Activated CD4-positive, alpha-beta T cell treated with anti-CD3 and anti-CD28 coated beads for 24 hours (primary cell): ENCODE data around the gene OR6Y1.

Experiments used
- DNase-seq, 2 donors: peaks; one replicate each; pipeline ENCODE4 v3.0.0-alpha.2; 2020; ENCODE audit warnings: low read depth in 2 of 2

The OR6Y1 gene

GRCh38 chr1:158554352-158554751 is at the start of gene OR6Y1:
TSS of gene OR6Y1 (minus strand) at chr1:158554405. CDS start at chr1:158548105, 6,300 bp downstream.
- DNase-seq: no peak

GRCh38 chr1:158600735-158601134 is 46.5 kb upstream of the OR6Y1 start:
- DNase-seq: no peak

GRCh38 chr1:158586942-158587341 is 32.7 kb upstream of the OR6Y1 start:
- no peak for DNase-seq

GRCh38 chr1:158583962-158584361 is 29.8 kb upstream of the OR6Y1 start:
- DNase-seq: no peak

- DNase-seq: no peak
Measured at GRCh38 chr1:158579733-158580132, 25.5 kb upstream of the OR6Y1 start, which contains the start of gene OR10X1. TSS of gene OR10X1 (minus strand) at chr1:158579899. CDS start at chr1:158579899, 0 bp downstream.

GRCh38 chr1:158577561-158577960 is 23.4 kb upstream of the OR6Y1 start:
- no peak for DNase-seq

- no peak for DNase-seq
Measured at GRCh38 chr1:158572226-158572625, 18.0 kb upstream of the OR6Y1 start.

GRCh38 chr1:158570480-158570879 is 16.3 kb upstream of the OR6Y1 start, which contains the start of gene OR6P1:
TSS of gene OR6P1 (minus strand) at chr1:158570580. CDS start at chr1:158563604, 6,976 bp downstream.
- DNase-seq: no peak

GRCh38 chr1:158564608-158565007 is 10.4 kb upstream of the OR6Y1 start:
- no peak for DNase-seq

- DNase-seq: no peak
Measured at GRCh38 chr1:158563853-158564252, 9.6 kb upstream of the OR6Y1 start.

- no peak for DNase-seq
Measured at GRCh38 chr1:158559696-158560095, 5.5 kb upstream of the OR6Y1 start.

GRCh38 chr1:158552296-158552695 is 1.9 kb downstream of the OR6Y1 start:
- no peak for DNase-seq

GRCh38 chr1:158547533-158547932 is 6.7 kb downstream of the OR6Y1 start:
- DNase-seq: no peak

GRCh38 chr1:158537609-158538008 is 16.6 kb downstream of the OR6Y1 start:
- DNase-seq: no peak

GRCh38 chr1:158534496-158534895 is 19.7 kb downstream of the OR6Y1 start:
- no peak for DNase-seq

GRCh38 chr1:158527190-158527815 is 26.9 kb downstream of the OR6Y1 start:
- DNase-seq: no peak

- no peak for DNase-seq
Measured at GRCh38 chr1:158521666-158522058, 32.5 kb downstream of the OR6Y1 start.

GRCh38 chr1:158520955-158521665 is 33.1 kb downstream of the OR6Y1 start:
- no peak for DNase-seq

- DNase-seq: no peak
Measured at GRCh38 chr1:158520021-158520420, 34.2 kb downstream of the OR6Y1 start.

GRCh38 chr1:158516966-158517365 is 37.2 kb downstream of the OR6Y1 start:
- DNase-seq: no peak

- DNase-seq: no peak
Measured at GRCh38 chr1:158509471-158510156, 44.6 kb downstream of the OR6Y1 start.

GRCh38 chr1:158507511-158507910 is 46.7 kb downstream of the OR6Y1 start:
- no peak for DNase-seq
